ENCODE measurements around the gene C8G. TPM values are rescaled to one million over a fixed set of nuclear protein-coding genes. Genes with fewer than 3 reads are reported as not detected.

C8G gene
- total and polyA plus RNA-seq, 2 of the 13 experiments (the other 11 are each of a cell fraction or from before 2014, with no cell fraction given): 4.9 to 12.8 TPM

- 87% methylated on average over 19 of the region's 30 CpGs for WGBS (ENCODE audit: low lambda C conversion rate)
- H3K27ac ChIP-seq (ENCODE audit: extremely low read length, insufficient read depth, low read length): no peak overlapping the region
- no peak for ATAC-seq
- H3K27me3 ChIP-seq (ENCODE audit: control insufficient read depth in 1 of 2, insufficient read depth in 2 of 2, low read length in 2 of 2): no peaks in the 10 kb centered on the region
- no peak for DNase-seq (ENCODE audit: low spot score)
- no peak for FAIRE-seq
- CTCF ChIA-PET (ENCODE audit: low intra/inter-chr PET ratio, low total read pairs): no interaction called here
- no peaks in the 10 kb centered on the region for H3K9me3 ChIP-seq (ENCODE audit: low read length)
- intact Hi-C loops (cut with micrococcal nuclease; ENCODE audit: unreplicated experiment) (no loop called here), in situ Hi-C loops (cut with HindIII; ENCODE audit: extremely low pct_ligation_motif_present, low pct_unique_long_range_greater_than_20kb) (no loop called here)
- BruUV-seq (replicated peaks): no TSS peak
- peaks cover 67% of the 10 kb centered on the region for H3K4me1 ChIP-seq (ENCODE audit: insufficient read depth, low read length)
- no peaks in the 10 kb centered on the region for H3K36me3 ChIP-seq (replicated peaks in 1 of 2; ENCODE audit: control insufficient read depth in 1 of 2, insufficient read depth in 2 of 2, low read length in 2 of 2)
- no peak overlapping the region for H2AFZ ChIP-seq (ENCODE audit: low read length)
- POLR2A ChIA-PET: interaction anchor here (1.0 to 1.8 kb wide), 4 partner anchors 27 to 196 kb away, joined by 3 to 8 read pairs (median 4); partner anchors contain the start of genes C8G and FBXW5
- no peak overlapping the region for H3K9ac ChIP-seq (ENCODE audit: insufficient read depth, low read depth, low read length)
- no peak overlapping the region for H3K4me3 ChIP-seq (replicated peaks in 1 of 3; ENCODE audit: insufficient read depth in 1 of 3, low read depth in 2 of 3, low read length in 3 of 3)
- peaks cover 5% of the 10 kb centered on the region for H3K79me2 ChIP-seq (ENCODE audit: insufficient read depth, low read length)
- H4K20me1 ChIP-seq (ENCODE audit: insufficient read depth, low read length): no peaks in the 10 kb centered on the region
- H3K4me2 ChIP-seq (ENCODE audit: low read depth, low read length): no peak overlapping the region
- TF ChIP-seq PRPF4 (IDR thresholded peaks at IDR 0.05; ENCODE audit: low read depth, low read length, poor library complexity, severe bottlenecking) (peak; percentile 76), ATF3 (CRISPR knock-in tag; IDR thresholded peaks at IDR 0.05) (no peak), TIGD3 (CRISPR knock-in tag; IDR thresholded peaks at IDR 0.05; ENCODE audit: borderline replicate concordance) (no peak), NCOA1 (CRISPR knock-in tag; IDR thresholded peaks at IDR 0.05) (no peak), RARA (CRISPR knock-in tag; IDR thresholded peaks at IDR 0.05) (no peak), ZBTB10 (CRISPR knock-in tag; IDR thresholded peaks at IDR 0.05; ENCODE audit: borderline replicate concordance) (no peak), NCOR1 (IDR thresholded peaks at IDR 0.05; ENCODE audit: borderline replicate concordance, low read length) (no peak), AGO1 (IDR thresholded peaks at IDR 0.05; ENCODE audit: low read depth, low read length, poor library complexity, severe bottlenecking) (no peak), ATF6 (CRISPR knock-in tag; conservative IDR thresholded peaks at IDR 0.05) (no peak), ZNF776 (CRISPR knock-in tag; IDR thresholded peaks at IDR 0.05) (no peak), ZNF34 (CRISPR knock-in tag; IDR thresholded peaks at IDR 0.05; ENCODE audit: borderline replicate concordance) (no peak), FOSL1 (CRISPR knock-in tag; IDR thresholded peaks at IDR 0.05; ENCODE audit: borderline replicate concordance) (no peak), ZNF589 (CRISPR knock-in tag; conservative IDR thresholded peaks at IDR 0.05) (no peak), ATF7-NPFF (CRISPR knock-in tag; IDR thresholded peaks at IDR 0.05; ENCODE audit: low read depth) (no peak)
These were observed 50.3 kb downstream of the C8G start for GRCh38 chr9:136995362-136995761.
